ENCODE measurements around the gene MRPS18B. TPM values are rescaled to one million over a fixed set of nuclear protein-coding genes. Genes with fewer than 3 reads are reported as not detected.

MRPS18B gene
- total RNA-seq, 1 experiment from 2014 or later: 112 TPM

DNA sequence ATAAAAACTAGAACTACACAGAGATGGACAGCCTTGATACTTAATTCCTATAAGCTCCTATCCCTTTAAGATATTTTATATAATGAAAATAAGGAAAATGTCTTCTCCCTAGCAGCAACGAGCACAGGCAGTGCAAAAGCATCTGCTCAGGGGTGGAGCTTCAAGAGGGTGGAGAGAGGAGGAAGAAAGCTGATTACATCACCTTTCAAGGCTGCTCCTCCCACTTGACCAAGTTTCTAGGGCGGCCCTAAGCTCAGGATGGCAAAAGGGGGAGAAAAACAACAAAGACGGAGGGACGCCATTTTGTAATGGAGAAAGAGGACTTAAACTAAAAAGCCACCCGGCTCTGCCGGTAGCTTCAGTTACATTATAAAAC is 2.8 kb upstream of the MRPS18B start:
- H4K20me1 ChIP-seq (ENCODE audit: insufficient read depth): no peaks in the 10 kb centered on the region; the same call in 1 of the 2 replicates
- H3K9me2 ChIP-seq (ENCODE audit: insufficient read depth): no peaks in the 10 kb centered on the region
- peaks cover 13 to 40% of the 10 kb centered on the region in 2 experiments for H3K4me1 ChIP-seq (ENCODE audit: control insufficient read depth in 1 of 2, insufficient read depth in 2 of 2, low read length in 2 of 2)
- no peaks in the 10 kb centered on the region for H3K9me3 ChIP-seq (ENCODE audit: control insufficient read depth in 1 of 2, insufficient read depth in 1 of 2, low read depth in 1 of 2, low read length in 2 of 2)
- H2AFZ ChIP-seq (ENCODE audit: low read depth, low read length, poor library complexity, severe bottlenecking): no peak overlapping the region
- ChIA-PET POLR2A (interaction anchor here (0.7 to 3.5 kb wide), 23 partner anchors 10 to 473 kb away, joined by 3 to 17 read pairs (median 6); partner anchors contain the start of genes ABCF1, ATAT1, GNL1 and MDC1), CTCF (interaction anchor here (1.3 to 3.6 kb wide), 3 partner anchors 58 to 132 kb away, joined by 4 to 26 read pairs (median 5); partner anchors contain the start of gene DHX16), RAD21 (ENCODE audit: low non-redundant PET in 1 of 2, low total read pairs in 2 of 2, uncharacterized antibody in 2 of 2, unreplicated experiment in 2 of 2) (interaction anchor here (0.5 to 0.7 kb wide), 2 partner anchors 18 to 19 kb away, joined by 3 to 4 read pairs; no protein-coding TSS in a partner anchor)
- H3K36me3 ChIP-seq (ENCODE audit: control insufficient read depth in 1 of 2, insufficient read depth in 2 of 2, low read length in 2 of 2): peaks cover 13 to 36% of the 10 kb centered on the region in 2 experiments
- H3K9ac ChIP-seq (ENCODE audit: low read length): peak overlapping the region; percentile 98
- peak overlapping the region; percentile 92 to 94 for H3K4me3 ChIP-seq (replicated peaks in 1 of 2; ENCODE audit: low read depth in 1 of 2, low read length in 2 of 2)
- no peaks in the 10 kb centered on the region for H3K27me3 ChIP-seq (ENCODE audit: insufficient read depth, low read length)
- H3K79me2 ChIP-seq (ENCODE audit: insufficient read depth, low read length): peaks cover 79% of the 10 kb centered on the region
- no TSS peak for BruUV-seq (replicated peaks)
- ATAC-seq: peak; percentile 61
- H3K27ac ChIP-seq (ENCODE audit: low read depth, low read length): peak overlapping the region; percentile 87
- H3K4me2 ChIP-seq (ENCODE audit: low read length): peak overlapping the region; percentile 87
- no peak for TF ChIP-seq ZFX (IDR thresholded peaks at IDR 0.05)
- no peak for TF ChIP-seq JUND (IDR thresholded peaks at IDR 0.05)
- no peak for TF ChIP-seq CEBPB (IDR thresholded peaks at IDR 0.05; ENCODE audit: low read depth)
- TF ChIP-seq EZH2 (IDR thresholded peaks at IDR 0.05): no peak
- no peak for TF ChIP-seq EGR1 (IDR thresholded peaks at IDR 0.05; ENCODE audit: low read depth)
- TF ChIP-seq, protein P1, sequence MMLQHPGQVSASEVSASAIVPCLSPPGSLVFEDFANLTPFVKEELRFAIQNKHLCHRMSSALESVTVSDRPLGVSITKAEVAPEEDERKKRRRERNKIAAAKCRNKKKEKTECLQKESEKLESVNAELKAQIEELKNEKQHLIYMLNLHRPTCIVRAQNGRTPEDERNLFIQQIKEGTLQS (IDR thresholded peaks at IDR 0.05): no peak
- no peak for TF ChIP-seq EZH2phosphoT487 (IDR thresholded peaks at IDR 0.05; ENCODE audit: borderline replicate concordance)
- peak; percentile 16 for TF ChIP-seq POLR2A (IDR thresholded peaks at IDR 0.05; ENCODE audit: borderline replicate concordance, extremely low read depth, insufficient read depth, insufficient read length)
- TF ChIP-seq, protein P2, sequence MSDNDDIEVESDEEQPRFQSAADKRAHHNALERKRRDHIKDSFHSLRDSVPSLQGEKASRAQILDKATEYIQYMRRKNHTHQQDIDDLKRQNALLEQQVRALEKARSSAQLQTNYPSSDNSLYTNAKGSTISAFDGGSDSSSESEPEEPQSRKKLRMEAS (IDR thresholded peaks at IDR 0.05): no peak
- TF ChIP-seq, protein P3, sequence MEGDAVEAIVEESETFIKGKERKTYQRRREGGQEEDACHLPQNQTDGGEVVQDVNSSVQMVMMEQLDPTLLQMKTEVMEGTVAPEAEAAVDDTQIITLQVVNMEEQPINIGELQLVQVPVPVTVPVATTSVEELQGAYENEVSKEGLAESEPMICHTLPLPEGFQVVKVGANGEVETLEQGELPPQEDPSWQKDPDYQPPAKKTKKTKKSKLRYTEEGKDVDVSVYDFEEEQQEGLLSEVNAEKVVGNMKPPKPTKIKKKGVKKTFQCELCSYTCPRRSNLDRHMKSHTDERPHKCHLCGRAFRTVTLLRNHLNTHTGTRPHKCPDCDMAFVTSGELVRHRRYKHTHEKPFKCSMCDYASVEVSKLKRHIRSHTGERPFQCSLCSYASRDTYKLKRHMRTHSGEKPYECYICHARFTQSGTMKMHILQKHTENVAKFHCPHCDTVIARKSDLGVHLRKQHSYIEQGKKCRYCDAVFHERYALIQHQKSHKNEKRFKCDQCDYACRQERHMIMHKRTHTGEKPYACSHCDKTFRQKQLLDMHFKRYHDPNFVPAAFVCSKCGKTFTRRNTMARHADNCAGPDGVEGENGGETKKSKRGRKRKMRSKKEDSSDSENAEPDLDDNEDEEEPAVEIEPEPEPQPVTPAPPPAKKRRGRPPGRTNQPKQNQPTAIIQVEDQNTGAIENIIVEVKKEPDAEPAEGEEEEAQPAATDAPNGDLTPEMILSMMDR (IDR thresholded peaks at IDR 0.05 in 2 of 3, conservative IDR thresholded peaks at IDR 0.05 in 1 of 3; ENCODE audit: borderline replicate concordance in 1 of 3, insufficient read depth in 1 of 3, low read depth in 2 of 3, low read length in 2 of 3): no peak
- no peak for TF ChIP-seq SP1 (IDR thresholded peaks at IDR 0.05; ENCODE audit: low read depth)
- peak; percentile 92 for TF ChIP-seq YY1 (IDR thresholded peaks at IDR 0.05; ENCODE audit: extremely low read depth, insufficient replicate concordance, low read depth, low read length)
- TF ChIP-seq RAD21 (IDR thresholded peaks at IDR 0.05; ENCODE audit: low read depth): no peak
- intact Hi-C loops (cut with micrococcal nuclease): loop anchor here (5.0 to 10.0 kb wide), 2 partner anchors 133 to 200 kb away; no protein-coding TSS in a partner anchor
- DNase-seq (ENCODE audit: low read depth, low spot score): peak; percentile 93
